NB4 (cell line): ENCODE data around the gene MYLK.

Source experiments
- CTCF ChIP-seq: IDR thresholded peaks from one replicate; pipeline ENCODE4 v1.5.1; 2012; ENCODE audit warnings: low read depth, low read length
- MAX ChIP-seq: IDR thresholded peaks from 2 replicates; pipeline ENCODE4 v1.6.1; 2011; ENCODE audit warnings: low read depth, low read length
- POLR2A ChIP-seq: IDR thresholded peaks from 2 replicates; pipeline ENCODE4 v1.6.1; 2011; ENCODE audit warnings: mild to moderate bottlenecking; ENCODE audit not compliant: insufficient read length; ENCODE audit errors: extremely low read depth

GRCh38 chr3:123628996-123629746 lies 255.0 kb downstream of the MYLK start:
- TF ChIP-seq POLR2A = no peak
- TF ChIP-seq MAX = no peak
- TF ChIP-seq CTCF = no peak
